Left lung (tissue), 10 donors: Measurements from ENCODE around the gene TRDN. TPM values are rescaled to one million over a fixed set of nuclear protein-coding genes. Genes with fewer than 3 reads are reported as not detected.

Source experiments
- ATAC-seq: fragments of 200-7000 bp; cut with Tn5 transposase; one replicate; pipeline ENCODE4 v1.9.1; 2020; ENCODE audit warnings: moderate library complexity
- DNase-seq, 4 donors: peaks; one replicate each; pipeline ENCODE4 v3.0.0-alpha.2; 2013 to 2020
- H3K27ac ChIP-seq, 2 donors: fragments of 200-600 bp; sonication (generic) in 1 of 2; one replicate each; pipeline versions ENCODE4 v1.5.0 to v1.8.0; 2020 to 2021
- H3K27me3 ChIP-seq, 2 donors: fragments of 200-600 bp; sonication (generic) in 1 of 2; one replicate each; pipeline versions ENCODE4 v1.5.0 to v1.8.0; 2020 to 2021
- H3K36me3 ChIP-seq, 2 donors: fragments of 200-600 bp; sonication (generic) in 1 of 2; one replicate each; pipeline versions ENCODE4 v1.5.0 to v1.8.0; 2020 to 2021
- H3K4me1 ChIP-seq, 2 donors: fragments of 200-600 bp; one replicate each; pipeline ENCODE4 v1.8.0; 2021
- H3K4me3 ChIP-seq, 2 donors: fragments of 200-600 bp; sonication (generic) in 1 of 2; one replicate each; pipeline versions ENCODE4 v1.5.0 to v1.8.0; 2020 to 2021; ENCODE audit warnings: mild to moderate bottlenecking in 1 of 2
- H3K9me3 ChIP-seq, 2 donors: fragments of 200-600 bp; sonication (generic) in 1 of 2; one replicate each; pipeline versions ENCODE4 v1.5.0 to v1.8.0; 2020 to 2021
- CTCF ChIP-seq, 2 donors: fragments of 200-600 bp; sonication (generic) in 1 of 2; IDR thresholded peaks; one replicate each; pipeline versions ENCODE4 v1.5.0 to v1.8.0; 2021; ENCODE audit warnings: antibody characterized with exemption in 2 of 2
- intact Hi-C, 2 donors: fragments of 100-400 bp; cut with DNase I; formaldehyde crosslinking; loops; one replicate each; pipeline versions ENCODE4 v1.11.2 to v1.14.2; 2022
- polyA plus RNA-seq, 6 donors: library from polyadenylated mRNA; unstranded; fragments of 120-200 nt; gene quantifications; one replicate each; pipeline ENCODE4 v1.2.1, GENCODE V29; 2013; ENCODE audit not compliant: insufficient read length in 6 of 6
- total RNA-seq, 2 donors: library from RNA; stranded (reverse); fragmentation: NEBNext Ultra II Directional; extraction: Animal tissue kit (Norgen Biotek cat#: 25700); gene quantifications; one replicate each; pipeline ENCODE4 v1.2.1, GENCODE V29; 2021
- donor health status: DM: no; HTN: yes; CAD: no.
- donor health status: DM: no; HTN: no; CAD: no.

The TRDN gene
- total and polyA plus RNA-seq, 8 donors: 0.03 to 0.18 (median 0.11) TPM; not detected in 3

- no peaks in the 10 kb centered on the region for H3K4me1 ChIP-seq
- H3K9me3 ChIP-seq: no peaks in the 10 kb centered on the region
- no peak for TF ChIP-seq CTCF (IDR thresholded peaks at IDR 0.05)
- H3K36me3 ChIP-seq: no peaks in the 10 kb centered on the region
- no peaks in the 10 kb centered on the region for H3K27me3 ChIP-seq
- intact Hi-C loops: no loop called here
- no peak overlapping the region for H3K27ac ChIP-seq
- H3K4me3 ChIP-seq: no peak overlapping the region
- no peak for ATAC-seq
- DNase-seq: no peak
Observed at GRCh38 chr6:123211777-123212545, 424.8 kb downstream of the TRDN start.

- Histone ChIP-seq H3K36me3 (no peaks in the 10 kb centered on the region), H3K27me3 (no peaks in the 10 kb centered on the region), H3K27ac (no peak overlapping the region), H3K4me3 (no peak overlapping the region), H3K9me3 (no peaks in the 10 kb centered on the region), H3K4me1 (no peaks in the 10 kb centered on the region)
- intact Hi-C loops: no loop called here
- ATAC-seq: no peak
- TF ChIP-seq CTCF (IDR thresholded peaks at IDR 0.05): no peak
- DNase-seq: no peak
Observed at GRCh38 chr6:123210645-123211044, 426.1 kb downstream of the TRDN start.

GRCh38 chr6:123207967-123208510, 428.7 kb downstream of the TRDN start:
- H3K4me1 ChIP-seq: no peaks in the 10 kb centered on the region
- H3K27me3 ChIP-seq: no peaks in the 10 kb centered on the region
- H3K36me3 ChIP-seq: no peaks in the 10 kb centered on the region
- no peak overlapping the region for H3K27ac ChIP-seq
- H3K9me3 ChIP-seq: no peaks in the 10 kb centered on the region
- no peak for DNase-seq
- TF ChIP-seq CTCF (IDR thresholded peaks at IDR 0.05): no peak
- no peak for ATAC-seq
- intact Hi-C loops: no loop called here
- no peak overlapping the region for H3K4me3 ChIP-seq

- ATAC-seq (no peak), DNase-seq (no peak)
- Histone ChIP-seq H3K27ac (no peak overlapping the region), H3K36me3 (no peaks in the 10 kb centered on the region), H3K4me1 (no peaks in the 10 kb centered on the region), H3K9me3 (peaks cover 0 to 13% of the 10 kb centered on the region in 2 donors), H3K4me3 (no peak overlapping the region), H3K27me3 (no peaks in the 10 kb centered on the region)
- TF ChIP-seq CTCF (IDR thresholded peaks at IDR 0.05): no peak
- intact Hi-C loops: no loop called here
Observed at GRCh38 chr6:123203928-123204327, 432.8 kb downstream of the TRDN start.

- DNase-seq: peak in 1 of 4 donors; percentile 55
- Histone ChIP-seq H3K27me3 (no peaks in the 10 kb centered on the region), H3K4me3 (no peak overlapping the region), H3K36me3 (no peaks in the 10 kb centered on the region), H3K9me3 (peaks cover 0 to 13% of the 10 kb centered on the region in 2 donors), H3K27ac (no peak overlapping the region), H3K4me1 (no peaks in the 10 kb centered on the region)
- intact Hi-C loops: no loop called here
- no peak for TF ChIP-seq CTCF (IDR thresholded peaks at IDR 0.05)
- no peak for ATAC-seq
Observed at GRCh38 chr6:123201869-123202372, 434.8 kb downstream of the TRDN start.
